ENCODE measurements around the gene TBC1D9B. TPM values are rescaled to one million over a fixed set of nuclear protein-coding genes. Genes with fewer than 3 reads are reported as not detected.

Gene TBC1D9B
- total RNA-seq, 1 experiment from 2014 or later = 70.9 TPM

DNA sequence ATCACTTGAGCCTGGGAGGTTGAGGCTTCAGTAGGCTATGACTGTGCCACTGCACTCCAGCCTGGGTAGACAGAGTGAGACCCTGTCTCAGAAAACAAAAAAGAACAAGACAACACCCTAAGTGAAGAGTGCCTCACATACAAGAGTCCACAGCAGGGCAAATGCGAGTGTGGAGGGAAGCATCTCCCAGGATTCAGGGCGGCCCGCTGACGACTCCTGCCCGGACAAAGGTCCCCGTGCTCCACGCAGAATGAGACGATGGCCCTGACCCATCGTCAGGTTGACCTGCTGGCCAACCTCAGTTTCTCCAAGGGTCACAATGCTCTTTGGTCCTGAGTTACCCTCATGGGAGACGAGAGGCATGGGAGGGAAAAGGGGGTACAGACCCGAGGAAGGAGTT, 67.4 kb downstream of the TBC1D9B start (continued):
- TF ChIP-seq FOXP1 (CRISPR knock-in tag; IDR thresholded peaks at IDR 0.05; ENCODE audit: borderline replicate concordance) (no peak), NFE2L1 (CRISPR knock-in tag; IDR thresholded peaks at IDR 0.05) (no peak), CREB1 (CRISPR knock-in tag; IDR thresholded peaks at IDR 0.05) (no peak), CBFB (CRISPR knock-in tag; IDR thresholded peaks at IDR 0.05; ENCODE audit: low read depth) (no peak), MYBL2 (CRISPR knock-in tag; IDR thresholded peaks at IDR 0.05) (no peak)
- TF ChIP-seq, protein P1, sequence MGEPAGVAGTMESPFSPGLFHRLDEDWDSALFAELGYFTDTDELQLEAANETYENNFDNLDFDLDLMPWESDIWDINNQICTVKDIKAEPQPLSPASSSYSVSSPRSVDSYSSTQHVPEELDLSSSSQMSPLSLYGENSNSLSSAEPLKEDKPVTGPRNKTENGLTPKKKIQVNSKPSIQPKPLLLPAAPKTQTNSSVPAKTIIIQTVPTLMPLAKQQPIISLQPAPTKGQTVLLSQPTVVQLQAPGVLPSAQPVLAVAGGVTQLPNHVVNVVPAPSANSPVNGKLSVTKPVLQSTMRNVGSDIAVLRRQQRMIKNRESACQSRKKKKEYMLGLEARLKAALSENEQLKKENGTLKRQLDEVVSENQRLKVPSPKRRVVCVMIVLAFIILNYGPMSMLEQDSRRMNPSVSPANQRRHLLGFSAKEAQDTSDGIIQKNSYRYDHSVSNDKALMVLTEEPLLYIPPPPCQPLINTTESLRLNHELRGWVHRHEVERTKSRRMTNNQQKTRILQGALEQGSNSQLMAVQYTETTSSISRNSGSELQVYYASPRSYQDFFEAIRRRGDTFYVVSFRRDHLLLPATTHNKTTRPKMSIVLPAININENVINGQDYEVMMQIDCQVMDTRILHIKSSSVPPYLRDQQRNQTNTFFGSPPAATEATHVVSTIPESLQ (CRISPR knock-in tag; IDR thresholded peaks at IDR 0.05) = no peak
- TF ChIP-seq, protein P2, sequence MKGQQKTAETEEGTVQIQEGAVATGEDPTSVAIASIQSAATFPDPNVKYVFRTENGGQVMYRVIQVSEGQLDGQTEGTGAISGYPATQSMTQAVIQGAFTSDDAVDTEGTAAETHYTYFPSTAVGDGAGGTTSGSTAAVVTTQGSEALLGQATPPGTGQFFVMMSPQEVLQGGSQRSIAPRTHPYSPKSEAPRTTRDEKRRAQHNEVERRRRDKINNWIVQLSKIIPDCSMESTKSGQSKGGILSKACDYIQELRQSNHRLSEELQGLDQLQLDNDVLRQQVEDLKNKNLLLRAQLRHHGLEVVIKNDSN (CRISPR knock-in tag; IDR thresholded peaks at IDR 0.05) = no peak
- TF ChIP-seq, protein P3, sequence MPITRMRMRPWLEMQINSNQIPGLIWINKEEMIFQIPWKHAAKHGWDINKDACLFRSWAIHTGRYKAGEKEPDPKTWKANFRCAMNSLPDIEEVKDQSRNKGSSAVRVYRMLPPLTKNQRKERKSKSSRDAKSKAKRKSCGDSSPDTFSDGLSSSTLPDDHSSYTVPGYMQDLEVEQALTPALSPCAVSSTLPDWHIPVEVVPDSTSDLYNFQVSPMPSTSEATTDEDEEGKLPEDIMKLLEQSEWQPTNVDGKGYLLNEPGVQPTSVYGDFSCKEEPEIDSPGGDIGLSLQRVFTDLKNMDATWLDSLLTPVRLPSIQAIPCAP (CRISPR knock-in tag; IDR thresholded peaks at IDR 0.05) = no peak
- TF ChIP-seq, protein P4, sequence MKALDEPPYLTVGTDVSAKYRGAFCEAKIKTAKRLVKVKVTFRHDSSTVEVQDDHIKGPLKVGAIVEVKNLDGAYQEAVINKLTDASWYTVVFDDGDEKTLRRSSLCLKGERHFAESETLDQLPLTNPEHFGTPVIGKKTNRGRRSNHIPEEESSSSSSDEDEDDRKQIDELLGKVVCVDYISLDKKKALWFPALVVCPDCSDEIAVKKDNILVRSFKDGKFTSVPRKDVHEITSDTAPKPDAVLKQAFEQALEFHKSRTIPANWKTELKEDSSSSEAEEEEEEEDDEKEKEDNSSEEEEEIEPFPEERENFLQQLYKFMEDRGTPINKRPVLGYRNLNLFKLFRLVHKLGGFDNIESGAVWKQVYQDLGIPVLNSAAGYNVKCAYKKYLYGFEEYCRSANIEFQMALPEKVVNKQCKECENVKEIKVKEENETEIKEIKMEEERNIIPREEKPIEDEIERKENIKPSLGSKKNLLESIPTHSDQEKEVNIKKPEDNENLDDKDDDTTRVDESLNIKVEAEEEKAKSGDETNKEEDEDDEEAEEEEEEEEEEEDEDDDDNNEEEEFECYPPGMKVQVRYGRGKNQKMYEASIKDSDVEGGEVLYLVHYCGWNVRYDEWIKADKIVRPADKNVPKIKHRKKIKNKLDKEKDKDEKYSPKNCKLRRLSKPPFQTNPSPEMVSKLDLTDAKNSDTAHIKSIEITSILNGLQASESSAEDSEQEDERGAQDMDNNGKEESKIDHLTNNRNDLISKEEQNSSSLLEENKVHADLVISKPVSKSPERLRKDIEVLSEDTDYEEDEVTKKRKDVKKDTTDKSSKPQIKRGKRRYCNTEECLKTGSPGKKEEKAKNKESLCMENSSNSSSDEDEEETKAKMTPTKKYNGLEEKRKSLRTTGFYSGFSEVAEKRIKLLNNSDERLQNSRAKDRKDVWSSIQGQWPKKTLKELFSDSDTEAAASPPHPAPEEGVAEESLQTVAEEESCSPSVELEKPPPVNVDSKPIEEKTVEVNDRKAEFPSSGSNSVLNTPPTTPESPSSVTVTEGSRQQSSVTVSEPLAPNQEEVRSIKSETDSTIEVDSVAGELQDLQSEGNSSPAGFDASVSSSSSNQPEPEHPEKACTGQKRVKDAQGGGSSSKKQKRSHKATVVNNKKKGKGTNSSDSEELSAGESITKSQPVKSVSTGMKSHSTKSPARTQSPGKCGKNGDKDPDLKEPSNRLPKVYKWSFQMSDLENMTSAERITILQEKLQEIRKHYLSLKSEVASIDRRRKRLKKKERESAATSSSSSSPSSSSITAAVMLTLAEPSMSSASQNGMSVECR (CRISPR knock-in tag; IDR thresholded peaks at IDR 0.05; ENCODE audit: borderline replicate concordance) = no peak
- TF ChIP-seq, protein P5, sequence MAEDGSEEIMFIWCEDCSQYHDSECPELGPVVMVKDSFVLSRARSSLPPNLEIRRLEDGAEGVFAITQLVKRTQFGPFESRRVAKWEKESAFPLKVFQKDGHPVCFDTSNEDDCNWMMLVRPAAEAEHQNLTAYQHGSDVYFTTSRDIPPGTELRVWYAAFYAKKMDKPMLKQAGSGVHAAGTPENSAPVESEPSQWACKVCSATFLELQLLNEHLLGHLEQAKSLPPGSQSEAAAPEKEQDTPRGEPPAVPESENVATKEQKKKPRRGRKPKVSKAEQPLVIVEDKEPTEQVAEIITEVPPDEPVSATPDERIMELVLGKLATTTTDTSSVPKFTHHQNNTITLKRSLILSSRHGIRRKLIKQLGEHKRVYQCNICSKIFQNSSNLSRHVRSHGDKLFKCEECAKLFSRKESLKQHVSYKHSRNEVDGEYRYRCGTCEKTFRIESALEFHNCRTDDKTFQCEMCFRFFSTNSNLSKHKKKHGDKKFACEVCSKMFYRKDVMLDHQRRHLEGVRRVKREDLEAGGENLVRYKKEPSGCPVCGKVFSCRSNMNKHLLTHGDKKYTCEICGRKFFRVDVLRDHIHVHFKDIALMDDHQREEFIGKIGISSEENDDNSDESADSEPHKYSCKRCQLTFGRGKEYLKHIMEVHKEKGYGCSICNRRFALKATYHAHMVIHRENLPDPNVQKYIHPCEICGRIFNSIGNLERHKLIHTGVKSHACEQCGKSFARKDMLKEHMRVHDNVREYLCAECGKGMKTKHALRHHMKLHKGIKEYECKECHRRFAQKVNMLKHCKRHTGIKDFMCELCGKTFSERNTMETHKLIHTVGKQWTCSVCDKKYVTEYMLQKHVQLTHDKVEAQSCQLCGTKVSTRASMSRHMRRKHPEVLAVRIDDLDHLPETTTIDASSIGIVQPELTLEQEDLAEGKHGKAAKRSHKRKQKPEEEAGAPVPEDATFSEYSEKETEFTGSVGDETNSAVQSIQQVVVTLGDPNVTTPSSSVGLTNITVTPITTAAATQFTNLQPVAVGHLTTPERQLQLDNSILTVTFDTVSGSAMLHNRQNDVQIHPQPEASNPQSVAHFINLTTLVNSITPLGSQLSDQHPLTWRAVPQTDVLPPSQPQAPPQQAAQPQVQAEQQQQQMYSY (CRISPR knock-in tag; IDR thresholded peaks at IDR 0.05) = no peak

DNA sequence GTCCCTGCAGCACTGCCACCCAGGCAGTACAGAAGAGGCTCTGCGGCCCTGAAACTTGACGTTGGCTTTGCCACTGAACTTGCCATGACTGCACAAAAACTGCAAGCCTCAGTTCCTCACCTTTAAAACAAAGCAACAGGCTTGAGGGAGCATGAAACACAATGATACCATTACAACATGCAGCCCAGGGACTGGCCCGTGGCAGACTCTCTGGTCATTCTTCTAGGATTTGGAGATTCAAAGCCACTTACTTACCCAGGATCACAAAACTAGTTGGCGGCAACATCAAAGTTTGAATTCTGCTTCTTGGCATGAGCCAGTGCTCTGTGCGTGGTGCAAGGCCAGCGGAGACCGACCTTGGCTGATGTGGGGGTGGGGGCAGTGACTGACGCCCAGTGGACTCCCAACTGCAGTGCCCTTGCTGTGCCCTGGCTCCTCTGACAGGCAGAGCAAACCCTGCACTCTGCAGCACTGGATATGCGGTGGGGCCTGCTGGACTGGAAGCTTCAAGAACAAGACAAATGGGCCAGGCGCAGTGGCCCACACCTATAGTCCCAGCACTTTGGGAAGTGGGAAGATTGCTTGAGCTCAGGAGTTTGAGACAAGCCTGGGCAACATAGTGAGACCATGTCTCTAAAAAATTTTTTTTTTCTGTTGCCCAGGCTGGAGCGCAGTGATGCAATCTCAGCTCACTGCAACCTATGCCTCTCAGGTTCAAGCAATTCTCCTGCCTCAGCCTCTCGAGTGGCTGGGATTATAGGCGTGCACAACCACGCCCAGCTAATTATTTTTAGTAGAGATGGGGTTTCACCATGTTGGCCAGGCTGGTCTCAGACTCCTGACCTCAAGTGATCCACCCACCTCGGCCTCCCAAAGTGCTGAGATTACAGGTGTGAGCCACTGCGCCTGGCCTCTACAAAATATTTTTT, 68.1 kb downstream of the TBC1D9B start:
- no peak overlapping the region for H3K27ac Mint-ChIP-seq
- no peak for DNase-seq (ENCODE audit: low spot score)
- H3K27me3 Mint-ChIP-seq (ENCODE audit: low read depth) = no peaks in the 10 kb centered on the region; the same call in 1 of the 2 replicates
- no peaks in the 10 kb centered on the region for H3K4me1 Mint-ChIP-seq
- no peak overlapping the region for H3K4me3 Mint-ChIP-seq
- ATAC-seq = no peak
- H3K9me3 Mint-ChIP-seq = peaks cover 7% of the 10 kb centered on the region
- POLR2A ChIA-PET = no interaction called here
- CTCF ChIA-PET = interaction anchor here (0.9 kb wide), 1 partner anchor 76 kb away, joined by 3 read pairs; no protein-coding TSS in a partner anchor
- H3K36me3 Mint-ChIP-seq = peaks cover 75% of the 10 kb centered on the region
- TF ChIP-seq ZNF121 (CRISPR knock-in tag; IDR thresholded peaks at IDR 0.05) = no peak
